Activated naive CD8-positive, alpha-beta T cell treated with anti-CD3 and anti-CD28 coated beads, Interleukin-2, amount 50 U/mL, for 16 hours (primary cell): ENCODE measurements around the gene AGXT2.
"Not testable (repeated sequence)": the region's sequence is repeated elsewhere in the genome, so short reads cannot be mapped to it uniquely, and the experiment has no call there.

Source experiments
- DNase-seq: peaks from one replicate; pipeline ENCODE4 v3.0.0-alpha.2; 2020; ENCODE audit warnings: low read depth, low spot score

Gene AGXT2

DNA sequence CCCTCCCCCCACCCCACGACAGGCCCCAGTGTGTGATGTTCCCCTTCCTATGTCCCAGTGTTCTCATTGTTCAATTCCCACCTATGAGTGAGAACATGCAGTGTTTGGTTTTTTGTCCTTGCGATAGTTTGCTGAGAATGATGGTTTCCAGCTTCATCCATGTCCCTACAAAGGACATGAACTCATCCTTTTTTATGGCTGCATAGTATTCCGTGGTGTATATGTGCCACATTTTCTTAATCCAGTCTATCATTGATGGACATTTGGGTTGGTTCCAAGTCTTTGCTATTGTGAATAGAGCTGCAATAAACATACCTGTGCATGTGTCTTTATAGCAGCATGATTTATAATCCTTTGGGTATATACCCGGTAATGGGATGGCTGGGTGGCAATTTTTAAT is 76.1 kb downstream of the AGXT2 start:
- DNase-seq: not testable (repeated sequence)

DNA sequence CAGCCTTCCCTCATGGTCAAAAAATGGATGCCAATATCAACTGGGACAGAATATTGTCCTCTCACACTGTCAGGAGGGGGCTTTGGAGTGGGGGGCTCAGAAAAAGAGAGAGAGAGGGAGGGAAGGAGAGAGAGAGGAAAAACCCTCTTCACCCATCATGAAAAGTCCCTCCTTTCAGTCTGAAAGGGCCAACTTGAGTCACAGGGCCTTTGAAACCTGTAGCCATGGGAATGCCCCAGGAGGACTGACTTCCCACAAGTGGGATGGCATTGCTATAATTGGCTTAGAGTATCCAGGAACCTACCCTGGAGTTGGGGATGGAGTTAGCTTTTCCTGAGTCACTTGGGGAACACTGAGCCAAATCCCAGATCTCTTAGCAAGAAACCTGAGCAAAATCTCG is 77.2 kb downstream of the AGXT2 start:
- no peak for DNase-seq

DNA sequence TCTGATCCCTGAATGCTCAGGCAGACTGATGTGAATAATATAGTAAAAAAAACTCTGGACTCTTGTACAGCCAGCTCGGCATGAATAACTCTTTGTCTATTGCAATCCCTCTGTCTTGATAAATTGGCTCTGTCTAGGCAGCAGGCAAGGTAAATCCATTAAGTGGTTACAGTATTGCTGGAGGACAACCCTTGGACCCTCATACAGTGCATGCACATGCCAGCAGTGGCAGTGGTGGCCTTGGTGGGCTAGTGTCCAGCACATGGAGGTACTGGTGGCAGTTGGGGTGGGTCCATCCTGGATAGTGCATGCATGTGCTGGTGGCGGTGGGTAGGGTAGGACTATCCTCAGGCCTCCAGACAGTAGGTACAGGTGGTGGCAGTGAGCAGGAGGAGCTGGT is 79.5 kb downstream of the AGXT2 start:
- DNase-seq: no peak

DNA sequence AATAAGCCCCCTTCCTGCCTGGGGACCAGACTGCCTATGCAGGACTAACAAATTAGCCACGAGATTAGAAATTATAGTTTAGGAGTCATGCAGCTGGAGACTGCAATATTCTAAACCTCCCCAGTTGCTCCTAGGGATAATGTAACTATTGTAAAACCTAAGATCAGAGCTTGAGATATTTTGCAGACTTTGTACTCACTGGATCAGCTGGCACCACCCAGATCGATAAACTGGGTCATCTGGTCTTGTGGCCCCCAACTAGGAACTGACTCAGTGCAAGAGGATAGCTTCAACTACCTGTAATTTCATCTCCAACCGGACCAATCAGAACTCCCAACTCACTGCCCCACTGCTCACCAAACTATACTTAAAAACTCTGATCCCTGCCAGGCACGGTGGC is 80.2 kb downstream of the AGXT2 start:
- DNase-seq: no peak

DNA sequence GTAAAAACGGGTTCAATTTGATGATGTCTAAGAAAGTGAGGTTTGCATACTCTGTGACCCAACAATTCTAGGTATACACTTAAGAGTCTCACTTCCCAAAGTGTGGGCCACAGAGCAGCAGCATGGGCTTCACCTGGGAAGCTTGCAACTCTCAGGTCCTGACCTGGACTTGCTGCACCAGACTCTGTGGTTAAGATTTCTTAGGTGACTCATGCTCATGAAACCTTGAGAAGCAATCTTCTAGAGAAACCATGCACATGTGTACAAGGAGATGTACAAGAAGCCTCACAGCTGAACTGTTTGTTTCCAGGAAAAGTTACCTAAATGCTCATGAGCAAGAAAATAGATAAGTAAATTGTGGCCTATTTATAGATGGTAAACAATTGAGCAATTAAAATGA is 88.4 kb downstream of the AGXT2 start:
- no peak for DNase-seq

DNA sequence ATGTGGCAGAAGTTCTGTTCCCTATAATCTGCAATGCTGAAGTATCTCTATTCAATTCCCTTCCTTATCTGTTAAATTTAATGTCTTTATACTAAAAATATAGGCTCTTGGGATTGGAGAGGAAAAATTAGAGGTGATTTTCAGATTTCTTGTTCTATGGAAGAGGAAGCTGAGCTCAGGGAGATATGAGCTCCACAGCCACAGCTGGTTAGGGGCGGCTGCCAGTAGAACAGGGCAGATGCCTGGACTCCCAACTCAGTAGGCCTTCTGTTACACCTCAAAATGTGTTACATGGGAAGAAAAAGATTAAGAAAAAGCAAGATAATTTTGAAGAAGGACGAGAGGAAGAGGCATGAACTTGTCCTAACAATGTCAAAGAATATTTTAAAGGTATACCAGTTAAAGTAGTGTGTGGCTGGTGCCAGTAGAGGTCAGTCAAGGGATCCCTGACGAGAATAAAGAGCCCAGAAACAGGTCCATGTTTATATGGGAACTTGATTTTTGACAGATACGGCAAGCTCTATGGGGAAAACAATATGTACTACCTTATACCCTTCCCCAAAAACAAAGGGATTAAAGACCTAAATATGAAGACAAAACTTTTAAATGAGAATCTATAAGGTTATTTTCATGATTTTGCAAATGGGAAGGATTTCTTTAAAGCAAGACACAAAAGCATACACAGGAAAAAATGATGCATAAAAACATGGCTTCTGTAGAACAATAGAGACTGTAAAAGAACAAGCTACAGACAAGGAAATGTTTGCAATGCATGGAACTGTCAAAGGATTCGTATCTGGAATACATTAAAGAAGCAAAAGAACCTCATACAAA is 89.7 kb downstream of the AGXT2 start:
- no peak for DNase-seq

DNA sequence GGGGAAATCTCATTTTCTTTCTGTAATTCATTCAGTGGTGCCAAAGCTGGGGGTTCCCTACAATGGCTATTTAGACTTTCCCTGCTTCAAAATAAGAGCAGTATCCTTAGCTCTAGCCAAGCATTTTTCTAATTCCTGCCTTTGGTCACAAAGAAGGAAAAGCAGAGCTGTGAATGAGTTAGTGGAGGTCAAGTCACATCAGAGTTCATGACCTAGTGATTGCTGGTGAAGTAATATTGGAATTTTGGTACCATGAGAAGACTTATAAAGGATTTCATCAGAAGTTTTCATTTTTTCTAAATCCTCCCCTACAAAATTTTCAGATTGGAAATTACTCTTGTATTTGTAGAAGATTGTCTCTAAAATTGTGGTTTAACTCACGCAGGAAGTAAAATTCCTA is 90.4 kb downstream of the AGXT2 start:
- DNase-seq: no peak
